NCI-H1048 (cell line): ENCODE results near the gene HADH.

Experiments used
- DNase-seq: peaks from one replicate; lab custom pipeline; 2025; lab: John Stamatoyannopoulos, UW

The HADH gene

GRCh38 chr4:108058685-108059440 lies 69.2 kb downstream of the HADH start:
- DNase-seq, result no peak

- DNase-seq, result no peak
These were observed 70.5 kb downstream of the HADH start for GRCh38 chr4:108060164-108060563.

- no peak for DNase-seq
These were observed 71.1 kb downstream of the HADH start for GRCh38 chr4:108060686-108061321.

- DNase-seq, result no peak
These were observed 78.8 kb downstream of the HADH start for GRCh38 chr4:108068442-108068841.

GRCh38 chr4:108070775-108071174 lies 81.1 kb downstream of the HADH start:
- DNase-seq, result no peak

GRCh38 chr4:108072300-108072699 lies 82.6 kb downstream of the HADH start:
- DNase-seq, result no peak

- DNase-seq, result no peak
These were observed 88.5 kb downstream of the HADH start for GRCh38 chr4:108078024-108078733.

- DNase-seq, result no peak
These were observed 91.1 kb downstream of the HADH start for GRCh38 chr4:108080747-108081146.

GRCh38 chr4:108081256-108081655 lies 91.6 kb downstream of the HADH start:
- no peak for DNase-seq
